Keratinocyte (primary cell): ENCODE results near the gene ADAMTS6.

Source experiments
- EZH2 ChIP-seq: IDR thresholded peaks from one replicate; pipeline ENCODE4 v1.6.1; 2012; ENCODE audit warnings: inconsistent platforms, mild to moderate bottlenecking, low read length, moderate library complexity
- TF ChIP-seq, protein P1 (sequence below), 3 experiments: IDR thresholded peaks in 1 of 3; conservative IDR thresholded peaks in 1 of 3; optimal IDR thresholded peaks in 1 of 3; 2 replicates in 2 of 3; 3 replicates in 1 of 3; pipeline versions ENCODE3 to v1.5.1; 2011; ENCODE audit warnings: low read length in 3 of 3, mild to moderate bottlenecking in 3 of 3, moderate library complexity in 2 of 3, control low read depth in 1 of 3, inconsistent platforms in 1 of 3; ENCODE audit not compliant: insufficient read depth in 2 of 3; ENCODE audit errors: extremely low read depth in 1 of 3

DNA sequence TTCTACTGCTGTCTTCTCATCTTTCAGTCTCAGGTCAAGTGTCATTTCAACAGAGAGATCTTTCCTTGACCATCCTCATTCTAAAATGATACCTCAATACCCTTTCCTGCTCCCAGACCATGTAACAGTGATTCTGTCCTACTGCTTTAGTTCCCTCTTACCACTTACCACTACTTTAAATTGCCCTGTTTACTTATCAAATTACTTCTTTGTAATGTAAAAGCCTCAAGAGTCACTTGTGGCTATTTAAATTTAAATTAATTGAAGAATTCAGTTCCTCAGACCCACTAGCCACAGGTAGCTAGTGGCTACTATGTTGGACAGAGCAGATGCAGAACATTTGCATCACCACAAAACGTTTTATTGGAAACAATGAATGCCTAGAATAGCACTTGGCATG, 217.3 kb downstream of the ADAMTS6 start:
- TF ChIP-seq, protein P1, sequence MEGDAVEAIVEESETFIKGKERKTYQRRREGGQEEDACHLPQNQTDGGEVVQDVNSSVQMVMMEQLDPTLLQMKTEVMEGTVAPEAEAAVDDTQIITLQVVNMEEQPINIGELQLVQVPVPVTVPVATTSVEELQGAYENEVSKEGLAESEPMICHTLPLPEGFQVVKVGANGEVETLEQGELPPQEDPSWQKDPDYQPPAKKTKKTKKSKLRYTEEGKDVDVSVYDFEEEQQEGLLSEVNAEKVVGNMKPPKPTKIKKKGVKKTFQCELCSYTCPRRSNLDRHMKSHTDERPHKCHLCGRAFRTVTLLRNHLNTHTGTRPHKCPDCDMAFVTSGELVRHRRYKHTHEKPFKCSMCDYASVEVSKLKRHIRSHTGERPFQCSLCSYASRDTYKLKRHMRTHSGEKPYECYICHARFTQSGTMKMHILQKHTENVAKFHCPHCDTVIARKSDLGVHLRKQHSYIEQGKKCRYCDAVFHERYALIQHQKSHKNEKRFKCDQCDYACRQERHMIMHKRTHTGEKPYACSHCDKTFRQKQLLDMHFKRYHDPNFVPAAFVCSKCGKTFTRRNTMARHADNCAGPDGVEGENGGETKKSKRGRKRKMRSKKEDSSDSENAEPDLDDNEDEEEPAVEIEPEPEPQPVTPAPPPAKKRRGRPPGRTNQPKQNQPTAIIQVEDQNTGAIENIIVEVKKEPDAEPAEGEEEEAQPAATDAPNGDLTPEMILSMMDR (optimal IDR thresholded peaks at IDR 0.05 in 1 of 3, IDR thresholded peaks at IDR 0.05 in 1 of 3, conservative IDR thresholded peaks at IDR 0.05 in 1 of 3; ENCODE audit: extremely low read depth in 1 of 3, insufficient read depth in 2 of 3, low read length in 3 of 3): no peak
- TF ChIP-seq EZH2: no peak
